ENCODE measurements around the gene CCR5.

Gene CCR5

GRCh38 chr3:46408853-46409252, 38.1 kb downstream of the CCR5 start:
- no peak for DNase-seq (ENCODE audit: low spot score)

DNA sequence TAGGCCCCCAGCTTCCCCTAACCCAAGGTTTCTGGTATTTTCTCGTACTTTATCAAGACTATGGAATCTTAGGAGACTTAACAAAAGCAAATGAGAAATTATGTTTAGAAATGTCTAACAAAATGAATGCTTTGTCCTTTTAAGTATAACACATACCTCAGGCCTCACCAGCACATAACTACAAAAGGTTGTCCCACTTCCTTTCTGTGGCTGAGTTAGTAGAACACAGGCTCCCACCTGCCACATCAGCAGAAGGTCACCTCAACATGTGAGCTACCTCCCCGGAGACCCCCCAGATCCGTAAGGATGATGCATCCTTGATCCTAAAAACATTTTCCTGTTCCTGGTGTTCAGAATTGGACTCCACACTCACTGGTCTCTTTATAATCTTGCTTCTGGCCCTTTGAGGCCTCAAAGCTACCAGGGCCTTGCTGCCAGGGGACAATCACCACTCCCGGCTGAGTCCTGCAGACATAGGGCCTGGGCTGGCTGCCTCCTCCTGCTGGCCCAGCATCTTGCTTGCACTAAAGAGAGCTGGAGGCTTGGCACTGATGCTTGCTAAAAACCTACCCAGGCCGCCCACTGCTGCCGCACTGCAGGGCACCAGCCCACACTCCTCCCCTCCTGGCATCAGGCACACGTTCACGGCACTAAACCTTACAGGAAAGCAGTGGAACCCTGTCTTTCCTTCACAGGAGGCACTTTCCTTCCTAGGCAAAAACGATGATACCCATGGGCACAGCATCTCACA, 39.2 kb downstream of the CCR5 start:
- peak; percentile 43 for DNase-seq (ENCODE audit: low spot score)

GRCh38 chr3:46410669-46411068, 39.9 kb downstream of the CCR5 start:
- DNase-seq (ENCODE audit: low spot score), result no peak

- DNase-seq (ENCODE audit: low spot score), result no peak
Measured at GRCh38 chr3:46411271-46411670, 40.5 kb downstream of the CCR5 start.

DNA sequence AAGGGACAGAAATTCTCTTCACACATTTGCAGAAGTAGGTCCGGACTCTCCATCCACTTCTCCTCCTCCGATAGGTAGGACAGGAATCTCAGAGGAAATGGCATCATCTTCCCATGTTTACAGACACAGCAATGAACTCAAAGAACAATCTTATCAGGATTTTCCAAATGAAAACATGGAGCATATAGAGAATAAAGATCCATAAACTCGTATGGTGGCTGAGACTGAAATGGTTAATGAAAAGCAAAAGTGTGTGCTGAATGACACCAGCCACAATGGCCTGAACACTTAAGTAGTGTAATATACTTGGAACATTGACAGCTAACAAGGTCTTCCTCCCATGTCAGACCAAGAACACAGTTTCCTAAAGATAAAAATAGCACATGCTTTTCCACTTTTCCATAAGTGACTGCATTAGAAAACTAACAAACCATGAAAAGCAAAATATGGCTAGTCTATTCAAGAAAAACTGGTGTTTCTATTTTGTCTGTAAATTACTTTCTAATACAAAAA, 42.1 kb downstream of the CCR5 start:
- no peak for DNase-seq (ENCODE audit: low spot score)

DNA sequence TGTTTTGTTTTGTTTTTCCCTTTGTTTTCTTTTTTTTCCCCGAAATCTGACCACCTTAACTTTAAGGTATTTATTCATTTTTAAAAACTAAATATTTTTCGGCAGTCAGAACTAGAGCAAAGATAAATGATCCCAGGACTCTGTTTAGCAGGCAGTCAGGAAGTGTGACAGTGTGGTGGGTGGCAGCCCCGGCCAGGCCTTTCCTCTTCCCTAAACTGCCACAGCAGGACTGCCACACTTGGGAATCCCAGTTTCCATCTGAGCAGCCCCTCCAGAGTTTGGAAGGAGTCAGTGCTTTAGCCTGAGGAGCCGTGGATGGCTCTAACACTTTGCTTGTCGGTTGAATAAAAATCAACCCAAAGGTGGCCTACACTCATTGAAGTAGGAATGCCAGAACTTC, 43.2 kb downstream of the CCR5 start:
- no peak for DNase-seq (ENCODE audit: low spot score)

- DNase-seq (ENCODE audit: low spot score), result no peak
Measured at GRCh38 chr3:46414739-46415138, 44.0 kb downstream of the CCR5 start.

DNA sequence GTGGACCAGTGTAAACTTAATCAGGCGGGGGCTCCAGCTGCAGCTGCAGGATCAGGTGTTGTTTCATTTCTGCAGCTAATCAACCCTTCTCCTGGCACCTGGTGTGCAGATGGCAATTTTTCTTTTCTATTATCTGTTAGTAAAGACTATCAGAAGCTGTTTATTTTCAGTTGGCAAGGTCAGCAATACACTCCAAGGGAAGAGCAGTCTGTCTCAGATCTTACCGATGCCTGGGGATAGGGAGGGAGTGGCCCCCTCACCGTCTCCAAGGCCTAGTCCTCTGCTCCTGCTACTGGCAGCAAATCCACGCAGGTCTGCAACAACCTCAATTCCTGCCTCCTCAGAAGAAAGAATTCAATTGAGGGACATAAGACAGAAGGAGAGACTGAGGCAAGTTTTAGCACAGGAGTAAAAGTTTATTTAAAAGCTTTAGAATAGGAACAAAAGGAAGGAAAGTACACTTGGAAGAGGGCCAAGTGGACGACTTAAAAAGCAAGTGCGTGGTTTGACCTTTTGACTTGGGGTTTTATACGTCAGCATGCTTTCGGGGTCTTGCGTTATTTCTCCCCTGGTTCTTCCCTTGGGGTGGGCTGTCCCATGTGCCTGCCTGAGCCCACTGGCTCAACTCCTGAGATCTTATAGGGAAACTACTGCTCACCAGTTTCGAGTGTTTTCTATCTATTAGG, 45.5 kb downstream of the CCR5 start:
- no peak for DNase-seq (ENCODE audit: low spot score)

DNA sequence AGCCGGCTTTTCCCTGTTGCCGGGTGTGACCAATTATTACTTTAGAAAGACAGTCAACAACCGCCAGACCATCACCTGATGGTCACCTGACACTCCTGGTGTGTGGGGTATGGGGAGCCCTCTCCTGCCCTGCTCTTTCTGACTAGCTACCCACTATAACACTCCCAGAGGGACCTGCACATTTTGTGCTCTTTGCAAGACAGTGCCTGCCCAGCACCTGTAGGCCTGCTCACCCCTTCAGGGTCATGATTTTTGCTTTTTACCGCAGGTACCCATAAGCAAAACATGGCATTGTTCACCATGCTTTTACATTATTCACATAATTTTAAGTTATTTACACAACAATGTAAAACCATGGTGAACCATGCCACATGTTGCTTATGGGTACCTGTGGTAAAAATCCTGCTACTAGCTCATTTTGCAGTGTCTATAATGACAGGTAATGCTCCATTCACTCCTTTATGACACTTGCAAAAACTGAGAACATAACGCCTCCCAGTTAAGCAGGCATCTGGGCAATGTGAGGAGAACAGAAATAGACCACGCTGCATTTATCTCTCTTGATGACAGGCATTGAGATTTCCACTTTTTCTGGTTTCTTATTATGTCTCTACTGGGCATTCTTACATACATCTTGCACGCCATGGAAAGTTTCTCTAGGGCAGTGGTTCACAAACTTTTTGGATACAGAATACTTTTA, 46.2 kb downstream of the CCR5 start:
- DNase-seq (ENCODE audit: low spot score), result no peak

DNA sequence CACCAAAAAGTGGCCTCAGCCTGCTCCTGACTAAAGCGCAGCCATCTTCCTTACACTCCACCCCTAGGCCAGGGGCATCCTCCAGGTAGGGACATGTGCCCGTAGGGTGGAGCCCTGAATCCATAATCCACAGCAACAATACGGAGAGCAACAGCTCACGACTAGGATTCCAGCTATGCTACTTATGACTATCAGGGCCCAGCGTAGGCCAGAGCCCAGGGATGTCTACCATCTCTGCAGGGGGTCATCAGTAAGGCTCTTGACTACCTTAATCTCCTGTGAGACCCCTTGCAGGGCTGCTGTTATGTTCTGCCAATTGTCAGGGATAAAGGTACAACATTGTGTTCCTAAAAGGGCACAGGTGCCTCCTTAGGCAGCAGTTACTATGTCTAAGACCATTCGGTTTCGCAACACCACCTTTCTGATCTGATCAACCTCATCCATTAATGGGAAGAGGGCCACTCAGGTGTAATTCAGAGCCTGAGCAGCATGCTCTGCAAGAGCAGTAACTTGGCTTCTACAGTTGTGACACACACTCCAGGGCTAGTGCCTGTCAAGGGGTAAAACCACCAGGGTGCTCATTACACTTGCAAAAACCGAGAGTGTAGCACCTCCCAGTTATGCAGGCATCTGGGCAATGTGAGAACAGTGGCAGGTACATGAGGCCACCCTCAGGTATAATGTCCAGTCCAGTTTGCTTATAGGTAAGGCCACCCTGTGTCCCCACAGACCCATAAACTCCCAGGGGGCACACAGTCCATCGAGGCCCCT, 47.3 kb downstream of the CCR5 start:
- DNase-seq (ENCODE audit: low spot score), result no peak

GRCh38 chr3:46419816-46420215, 49.1 kb downstream of the CCR5 start:
- DNase-seq (ENCODE audit: low spot score), result no peak

GRCh38 chr3:46420931-46421330, 50.2 kb downstream of the CCR5 start:
- no peak for DNase-seq (ENCODE audit: low spot score)

DNA sequence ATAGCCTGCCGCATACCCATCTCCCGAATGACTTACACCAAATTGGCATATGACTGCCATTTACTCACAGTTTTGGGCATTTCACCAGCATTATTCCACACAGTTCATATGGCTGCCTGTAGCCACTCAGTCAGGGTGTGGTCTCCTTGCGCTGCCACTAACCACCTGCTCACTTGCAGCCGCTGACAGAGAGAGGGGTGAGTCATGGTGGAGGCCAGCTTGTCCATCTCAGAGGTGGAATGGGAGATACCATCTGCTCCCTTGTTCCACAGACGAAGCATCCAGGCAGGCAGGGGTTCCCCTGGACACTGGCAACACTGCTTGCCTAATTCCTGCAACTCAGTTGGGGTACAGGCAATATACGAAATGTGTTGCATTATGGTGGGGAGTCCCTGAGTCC, 51.9 kb downstream of the CCR5 start:
- DNase-seq (ENCODE audit: low spot score), result no peak

DNA sequence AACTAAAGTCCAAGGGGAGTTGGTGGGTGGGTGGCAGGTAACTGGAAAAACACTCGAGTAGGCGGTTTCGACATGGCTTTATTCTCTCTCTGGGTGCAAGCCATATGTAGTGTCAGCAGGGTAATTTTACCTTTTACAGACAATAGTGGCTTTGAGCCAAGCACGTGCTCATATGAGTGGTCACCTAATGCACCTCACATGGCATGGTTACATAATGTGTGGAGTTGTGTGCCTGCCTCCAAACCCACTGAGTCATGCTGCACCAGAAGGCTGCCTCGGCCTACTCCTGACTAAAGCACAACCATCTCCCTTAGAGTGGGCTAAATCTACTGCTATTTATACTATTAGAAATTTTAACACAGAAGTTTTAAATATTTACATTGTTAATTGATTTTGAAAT, 52.8 kb downstream of the CCR5 start:
- no peak for DNase-seq (ENCODE audit: low spot score)
